Thyroid gland (tissue), 4 donors: ENCODE data around the gene UBASH3A.

Experiments used
- CTCF ChIP-seq, 6 experiments: fragments of 200-600 bp in 3 of 6; fragments of 450-650 bp in 3 of 6; sonication (generic) in 3 of 6; IDR thresholded peaks; one replicate each; pipeline ENCODE4 v1.5.1; 2016 to 2019; ENCODE audit warnings: antibody characterized with exemption in 6 of 6, mild to moderate bottlenecking in 2 of 6, inconsistent platforms in 1 of 6, moderate library complexity in 1 of 6
- POLR2A ChIP-seq, 2 donors: fragments of 450-650 bp; IDR thresholded peaks; one replicate each; pipeline ENCODE4 v1.6.1; 2017; ENCODE audit warnings: antibody characterized with exemption in 2 of 2, mild to moderate bottlenecking in 2 of 2, moderate library complexity in 1 of 2

GRCh38 chr21:42403611-42404231, at the start of gene UBASH3A:
- no peak for TF ChIP-seq POLR2A (IDR thresholded peaks at IDR 0.05)
- no peak for TF ChIP-seq CTCF (IDR thresholded peaks at IDR 0.05)
